Measurements from ENCODE around the gene C10orf105. TPM values are rescaled to one million over a fixed set of nuclear protein-coding genes. Genes with fewer than 3 reads are reported as not detected.

C10orf105 gene
- total RNA-seq, 2 experiments from 2014 or later, result 0.09 to 0.15 TPM

DNA sequence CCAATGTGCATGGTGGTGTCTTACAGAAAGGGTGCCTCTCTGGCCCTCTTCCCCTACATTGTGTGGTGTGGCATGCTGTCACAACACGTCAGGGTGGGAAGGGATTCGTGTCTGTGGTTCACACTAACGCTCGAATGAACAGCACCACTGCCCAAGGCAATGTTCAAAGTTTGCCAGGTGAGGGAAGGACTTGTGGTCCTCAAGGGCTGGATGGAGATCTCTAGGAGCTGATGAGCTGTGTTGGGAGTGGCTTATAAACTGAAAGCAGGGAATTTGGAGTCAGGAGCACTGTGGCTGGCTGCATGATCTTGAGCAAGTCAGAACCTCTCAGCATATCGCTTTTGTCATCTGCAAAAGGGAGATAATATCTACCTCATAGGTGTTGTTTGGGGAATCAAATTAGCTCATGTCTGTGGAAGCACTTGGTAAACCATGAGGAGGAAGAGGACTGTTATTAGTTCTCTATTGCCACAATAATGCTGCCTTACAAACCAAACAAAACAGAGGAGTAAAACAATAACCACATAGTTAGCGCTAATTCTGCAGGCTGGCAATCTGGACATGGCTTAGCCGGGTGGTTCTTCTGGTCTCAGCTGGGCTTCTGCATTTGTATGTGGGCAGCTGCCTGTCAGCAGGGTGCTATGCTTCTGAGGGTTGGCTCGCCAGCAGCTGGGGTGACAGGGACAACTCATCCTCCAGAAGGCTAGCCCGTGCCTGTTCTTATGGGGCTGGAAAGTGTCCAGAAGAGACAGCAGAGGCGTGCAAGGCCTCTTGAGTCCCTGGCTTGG, 22.9 kb upstream of the C10orf105 start:
- H3K36me3 ChIP-seq (ENCODE audit: insufficient read depth, low read length), result no peaks in the 10 kb centered on the region
- H3K4me1 ChIP-seq (ENCODE audit: insufficient read depth, low read length, poor library complexity, severe bottlenecking), result peaks cover 17% of the 10 kb centered on the region
- H3K9me2 ChIP-seq (ENCODE audit: insufficient read depth, low read length), result no peaks in the 10 kb centered on the region
- H3K4me3 ChIP-seq (ENCODE audit: low read depth, low read length, poor library complexity, severe bottlenecking), result no peak overlapping the region
- no peak overlapping the region for H3K27ac ChIP-seq (ENCODE audit: low read depth, low read length, poor library complexity, severe bottlenecking)
- H4K20me1 ChIP-seq (ENCODE audit: insufficient read depth, low read length), result no peaks in the 10 kb centered on the region
- ChIA-PET POLR2A (interaction anchor here (0.5 to 1.6 kb wide), 3 partner anchors 12 to 314 kb away, joined by 3 to 9 read pairs (median 3); no protein-coding TSS in a partner anchor), CTCF (ENCODE audit: unreplicated experiment) (no interaction called here)
- no peak overlapping the region for H2AFZ ChIP-seq (ENCODE audit: low read length)
- H3K9me3 ChIP-seq (ENCODE audit: low read length), result no peaks in the 10 kb centered on the region
- H3K4me2 ChIP-seq (ENCODE audit: low read length), result no peak overlapping the region
- TF ChIP-seq EZH2phosphoT487 (IDR thresholded peaks at IDR 0.05; ENCODE audit: borderline replicate concordance, low read depth, low read length), result no peak
- TF ChIP-seq, protein P1, sequence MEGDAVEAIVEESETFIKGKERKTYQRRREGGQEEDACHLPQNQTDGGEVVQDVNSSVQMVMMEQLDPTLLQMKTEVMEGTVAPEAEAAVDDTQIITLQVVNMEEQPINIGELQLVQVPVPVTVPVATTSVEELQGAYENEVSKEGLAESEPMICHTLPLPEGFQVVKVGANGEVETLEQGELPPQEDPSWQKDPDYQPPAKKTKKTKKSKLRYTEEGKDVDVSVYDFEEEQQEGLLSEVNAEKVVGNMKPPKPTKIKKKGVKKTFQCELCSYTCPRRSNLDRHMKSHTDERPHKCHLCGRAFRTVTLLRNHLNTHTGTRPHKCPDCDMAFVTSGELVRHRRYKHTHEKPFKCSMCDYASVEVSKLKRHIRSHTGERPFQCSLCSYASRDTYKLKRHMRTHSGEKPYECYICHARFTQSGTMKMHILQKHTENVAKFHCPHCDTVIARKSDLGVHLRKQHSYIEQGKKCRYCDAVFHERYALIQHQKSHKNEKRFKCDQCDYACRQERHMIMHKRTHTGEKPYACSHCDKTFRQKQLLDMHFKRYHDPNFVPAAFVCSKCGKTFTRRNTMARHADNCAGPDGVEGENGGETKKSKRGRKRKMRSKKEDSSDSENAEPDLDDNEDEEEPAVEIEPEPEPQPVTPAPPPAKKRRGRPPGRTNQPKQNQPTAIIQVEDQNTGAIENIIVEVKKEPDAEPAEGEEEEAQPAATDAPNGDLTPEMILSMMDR (conservative IDR thresholded peaks at IDR 0.05; ENCODE audit: low read length), result no peak
- intact Hi-C loops (cut with micrococcal nuclease; ENCODE audit: unreplicated experiment), result no loop called here
- no peak for DNase-seq (ENCODE audit: low spot score)
- no peaks in the 10 kb centered on the region for H3K79me2 ChIP-seq (ENCODE audit: insufficient read depth, low read depth, low read length)
- BruUV-seq (replicated peaks), result no TSS peak

DNA sequence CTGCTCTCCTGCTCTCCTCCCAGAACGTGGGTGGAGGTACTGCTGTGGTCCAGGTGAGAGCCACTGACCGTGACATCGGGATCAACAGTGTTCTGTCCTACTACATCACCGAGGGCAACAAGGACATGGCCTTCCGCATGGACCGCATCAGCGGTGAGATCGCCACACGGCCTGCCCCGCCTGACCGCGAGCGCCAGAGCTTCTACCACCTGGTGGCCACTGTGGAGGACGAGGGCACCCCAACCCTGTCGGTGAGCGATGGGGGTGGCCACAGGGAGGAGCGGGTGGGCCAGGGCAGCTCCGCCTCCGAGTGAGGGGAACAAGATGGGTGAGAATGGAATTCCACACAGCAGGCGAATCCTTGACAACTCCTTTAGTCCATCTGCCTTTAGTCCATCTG, 22.1 kb upstream of the C10orf105 start:
- Histone ChIP-seq H3K4me2 (ENCODE audit: low read length) (no peak overlapping the region), H3K9me2 (ENCODE audit: insufficient read depth, low read length) (no peaks in the 10 kb centered on the region), H3K4me3 (ENCODE audit: low read depth, low read length, poor library complexity, severe bottlenecking) (no peak overlapping the region), H2AFZ (ENCODE audit: low read length) (no peak overlapping the region), H4K20me1 (ENCODE audit: insufficient read depth, low read length) (no peaks in the 10 kb centered on the region), H3K79me2 (ENCODE audit: insufficient read depth, low read depth, low read length) (no peaks in the 10 kb centered on the region), H3K36me3 (ENCODE audit: insufficient read depth, low read length) (no peaks in the 10 kb centered on the region), H3K4me1 (ENCODE audit: insufficient read depth, low read length, poor library complexity, severe bottlenecking) (peaks cover 17% of the 10 kb centered on the region), H3K9me3 (ENCODE audit: low read length) (no peaks in the 10 kb centered on the region), H3K27ac (ENCODE audit: low read depth, low read length, poor library complexity, severe bottlenecking) (no peak overlapping the region)
- ChIA-PET POLR2A (interaction anchor here (0.5 to 1.6 kb wide), 2 partner anchors 16 to 315 kb away, joined by 3 read pairs; no protein-coding TSS in a partner anchor), CTCF (ENCODE audit: unreplicated experiment) (no interaction called here)
- intact Hi-C loops (cut with micrococcal nuclease; ENCODE audit: unreplicated experiment), result no loop called here
- TF ChIP-seq EZH2phosphoT487 (IDR thresholded peaks at IDR 0.05; ENCODE audit: borderline replicate concordance, low read depth, low read length), result no peak
- TF ChIP-seq, protein P1 (conservative IDR thresholded peaks at IDR 0.05; ENCODE audit: low read length), result no peak
- no TSS peak for BruUV-seq (replicated peaks)
- no peak for DNase-seq (ENCODE audit: low spot score)

DNA sequence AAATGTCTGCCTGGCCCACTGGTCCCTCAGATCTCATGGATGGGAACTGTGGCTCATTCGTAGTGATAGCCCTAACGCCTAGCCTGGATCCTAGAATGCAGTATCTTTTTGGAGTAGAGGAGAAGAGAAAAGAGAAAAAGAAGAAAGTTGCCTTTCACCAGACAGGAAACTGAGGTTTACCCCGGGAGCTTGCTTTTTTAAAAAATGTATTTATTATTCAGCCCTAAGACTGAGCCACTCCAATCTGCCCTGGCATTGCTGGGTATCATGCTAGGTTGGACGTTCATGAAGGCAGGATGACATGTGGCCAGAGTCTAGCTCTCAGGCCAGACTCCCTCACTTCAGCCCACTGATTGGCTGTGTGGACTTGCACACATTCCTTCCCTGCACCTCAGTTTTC, 21.5 kb upstream of the C10orf105 start:
- BruUV-seq (replicated peaks), result no TSS peak
- ChIA-PET POLR2A (no interaction called here), CTCF (ENCODE audit: unreplicated experiment) (no interaction called here)
- no peaks in the 10 kb centered on the region for H3K9me2 ChIP-seq (ENCODE audit: insufficient read depth, low read length)
- intact Hi-C loops (cut with micrococcal nuclease; ENCODE audit: unreplicated experiment), result no loop called here
- no peak overlapping the region for H2AFZ ChIP-seq (ENCODE audit: low read length)
- DNase-seq (ENCODE audit: low spot score), result no peak
- no peaks in the 10 kb centered on the region for H3K9me3 ChIP-seq (ENCODE audit: low read length)
- H3K4me2 ChIP-seq (ENCODE audit: low read length), result no peak overlapping the region
- no peak for TF ChIP-seq EZH2phosphoT487 (IDR thresholded peaks at IDR 0.05; ENCODE audit: borderline replicate concordance, low read depth, low read length)
- TF ChIP-seq, protein P1 (conservative IDR thresholded peaks at IDR 0.05; ENCODE audit: low read length), result no peak
- H3K4me3 ChIP-seq (ENCODE audit: low read depth, low read length, poor library complexity, severe bottlenecking), result no peak overlapping the region
- H3K36me3 ChIP-seq (ENCODE audit: insufficient read depth, low read length), result no peaks in the 10 kb centered on the region
- peaks cover 17% of the 10 kb centered on the region for H3K4me1 ChIP-seq (ENCODE audit: insufficient read depth, low read length, poor library complexity, severe bottlenecking)
- H4K20me1 ChIP-seq (ENCODE audit: insufficient read depth, low read length), result no peaks in the 10 kb centered on the region
- H3K27ac ChIP-seq (ENCODE audit: low read depth, low read length, poor library complexity, severe bottlenecking), result no peak overlapping the region
- H3K79me2 ChIP-seq (ENCODE audit: insufficient read depth, low read depth, low read length), result no peaks in the 10 kb centered on the region

Measured in OCI-LY7 (cell line).